HCT116 (cell line): Measurements from ENCODE around the gene JAK3. TPM values are rescaled to one million over a fixed set of nuclear protein-coding genes. Genes with fewer than 3 reads are reported as not detected.

ENCODE experiments used
- ATAC-seq: fragments of 200-7000 bp; cut with Tn5 transposase; 2 replicates; pipeline ENCODE4 v1.9.1; 2020; ENCODE audit warnings: mild to moderate bottlenecking, moderate library complexity
- BruUV-seq: library from RNA; stranded (reverse); fragments of 400-500 nt; replicated peaks from 2 replicates; lab custom pipeline; 2021; lab: Mats Ljungman, UMichigan
- CTCF ChIA-PET: fragments of 300-600 bp; sonication (Branson Sonifier 250); formaldehyde crosslinking; loops from one replicate; lab custom pipeline; 2021; ENCODE audit warnings: antibody characterized with exemption; lab: Charles Lee
- POLR2A ChIA-PET: fragments of 300-600, 350-600 bp; sonication (Branson Sonifier 250); formaldehyde crosslinking; loops from one replicate; lab custom pipeline; 2021; ENCODE audit warnings: antibody characterized with exemption; lab: Charles Lee
- RAD21 ChIA-PET, 2 experiments: fragments of 300-600 bp; sonication (Branson Sonifier 250); formaldehyde crosslinking; loops; one replicate each; lab custom pipeline; 2023; ENCODE audit warnings: low total read pairs in 2 of 2; ENCODE audit not compliant: uncharacterized antibody in 2 of 2, unreplicated experiment in 2 of 2, low non-redundant PET in 1 of 2; lab: Charles Lee
- DNase-seq: peaks from one replicate; pipeline ENCODE4 v3.0.0-alpha.2; 2010; ENCODE audit warnings: low read depth, low spot score
- H2AFZ ChIP-seq: fragments of 200-600 bp; shearing (Covaris generic), sonication (generic); 2 replicates; pipeline ENCODE4 v1.6.1; 2017; ENCODE audit warnings: low read depth, mixed run types, mixed read lengths, antibody characterized with exemption, low read length; ENCODE audit not compliant: poor library complexity, severe bottlenecking
- H3K27ac ChIP-seq: 2 replicates; pipeline ENCODE4 v1.5.1; 2012; ENCODE audit warnings: low read depth, low read length
- H3K27me3 ChIP-seq: fragments of 200-600 bp; sonication (generic); 2 replicates; pipeline ENCODE4 v1.6.1; 2016; ENCODE audit warnings: mixed run types, low read length, mixed read lengths; ENCODE audit not compliant: insufficient read depth
- H3K36me3 ChIP-seq, 2 experiments: fragments of 200-500 bp in 1 of 2; fragments of 200-600 bp in 1 of 2; sonication (Bioruptor generic) in 1 of 2; sonication (generic) in 1 of 2; 2 replicates each; pipeline versions ENCODE4 v1.5.1 to v1.6.1; 2014 to 2016; ENCODE audit warnings: low read length in 2 of 2, inconsistent platforms in 1 of 2, mixed read lengths in 1 of 2, mixed run types in 1 of 2; ENCODE audit not compliant: insufficient read depth in 2 of 2, control insufficient read depth in 1 of 2
- H3K4me1 ChIP-seq, 2 experiments: fragments of 200-600 bp in 1 of 2; sonication (generic) in 1 of 2; 2 replicates each; pipeline versions ENCODE4 v1.5.1 to v1.6.1; 2012 to 2017; ENCODE audit warnings: low read length in 2 of 2, inconsistent platforms in 1 of 2, mild to moderate bottlenecking in 1 of 2, mixed read lengths in 1 of 2, mixed run types in 1 of 2, moderate library complexity in 1 of 2; ENCODE audit not compliant: insufficient read depth in 2 of 2, control insufficient read depth in 1 of 2
- H3K4me2 ChIP-seq: fragments of 200-600 bp; sonication (generic); 2 replicates; pipeline ENCODE4 v1.6.1; 2017; ENCODE audit warnings: mixed run types, low read length, mixed read lengths
- H3K4me3 ChIP-seq, 2 experiments: fragments of 200-600 bp in 1 of 2; sonication (generic) in 1 of 2; replicated peaks in 1 of 2; 2 replicates each; pipeline ENCODE4 v1.5.1; 2011 to 2016; ENCODE audit warnings: low read length in 2 of 2, control low read depth in 1 of 2, low read depth in 1 of 2, mild to moderate bottlenecking in 1 of 2, mixed read lengths in 1 of 2, mixed run types in 1 of 2
- H3K79me2 ChIP-seq: fragments of 200-600 bp; sonication (generic); 2 replicates; pipeline ENCODE4 v1.6.1; 2017; ENCODE audit warnings: mild to moderate bottlenecking, mixed run types, low read length, moderate library complexity, mixed read lengths; ENCODE audit not compliant: insufficient read depth
- H3K9ac ChIP-seq: fragments of 200-600 bp; sonication (generic); 2 replicates; pipeline ENCODE4 v1.6.1; 2016; ENCODE audit warnings: low read length, mixed read lengths
- H3K9me2 ChIP-seq: fragments of 200-600 bp; sonication (generic), shearing (Covaris generic); 2 replicates; pipeline ENCODE4 v1.6.1; 2017; ENCODE audit warnings: mixed run types, mild to moderate bottlenecking, moderate library complexity; ENCODE audit not compliant: insufficient read depth
- H3K9me3 ChIP-seq, 2 experiments: fragments of 200-500 bp in 1 of 2; fragments of 200-600 bp in 1 of 2; sonication (Bioruptor generic) in 1 of 2; sonication (generic) in 1 of 2; 2 replicates each; pipeline ENCODE4 v1.6.1; 2014 to 2017; ENCODE audit warnings: low read length in 2 of 2, mixed read lengths in 2 of 2, inconsistent platforms in 1 of 2, low read depth in 1 of 2, mild to moderate bottlenecking in 1 of 2, mixed run types in 1 of 2, moderate library complexity in 1 of 2; ENCODE audit not compliant: control insufficient read depth in 1 of 2, insufficient read depth in 1 of 2
- H4K20me1 ChIP-seq: fragments of 200-600 bp; sonication (generic), shearing (Covaris generic); 2 replicates; pipeline ENCODE4 v1.6.1; 2017; ENCODE audit warnings: mixed run types, mild to moderate bottlenecking, moderate library complexity; ENCODE audit not compliant: insufficient read depth
- CBX3 ChIP-seq: IDR thresholded peaks from 2 replicates; pipeline ENCODE4 v1.6.1; 2012; ENCODE audit warnings: low read depth
- EGR1 ChIP-seq: IDR thresholded peaks from 2 replicates; pipeline ENCODE4 v1.6.1; 2012; ENCODE audit warnings: low read depth
- EZH2 ChIP-seq: fragments of 200-600 bp; sonication (generic); IDR thresholded peaks from 2 replicates; pipeline ENCODE4 v1.6.1; 2017; ENCODE audit warnings: antibody characterized with exemption, mixed run types
- POLR2AphosphoS5 ChIP-seq: IDR thresholded peaks from 2 replicates; pipeline ENCODE4 v1.6.1; 2011; ENCODE audit warnings: mild to moderate bottlenecking, low read depth, low read length, moderate library complexity
- RAD21 ChIP-seq: IDR thresholded peaks from 2 replicates; pipeline ENCODE4 v1.6.1; 2012; ENCODE audit warnings: low read depth, mild to moderate bottlenecking
- SIN3A ChIP-seq: IDR thresholded peaks from 2 replicates; pipeline ENCODE4 v1.6.1; 2012; ENCODE audit warnings: low read depth
- YY1 ChIP-seq: IDR thresholded peaks from 2 replicates; pipeline ENCODE4 v1.6.1; 2011; ENCODE audit warnings: low read length, low read depth, moderate library complexity, mild to moderate bottlenecking; ENCODE audit not compliant: insufficient replicate concordance; ENCODE audit errors: extremely low read depth
- intact Hi-C: fragments of 100-400 bp; cut with micrococcal nuclease; formaldehyde crosslinking; loops from 2 replicates; pipeline ENCODE4 v1.10.0; 2022
- total RNA-seq: library from RNA; stranded (reverse); gene quantifications from one replicate; pipeline ENCODE4 v1.2.1, GENCODE V29; 2021; ENCODE audit not compliant: unreplicated experiment
- TF ChIP-seq, protein P1 (sequence below): IDR thresholded peaks from 2 replicates; pipeline ENCODE4 v1.6.1; 2012
- TF ChIP-seq, protein P2 (sequence below): IDR thresholded peaks from 2 replicates; pipeline ENCODE4 v1.6.1; 2012
- TF ChIP-seq, protein P3 (sequence below): IDR thresholded peaks from 2 replicates; pipeline ENCODE4 v1.6.1; 2012; ENCODE audit warnings: low read depth

The JAK3 gene
- total RNA-seq, 1 experiment from 2014 or later = 5.7 TPM

DNA sequence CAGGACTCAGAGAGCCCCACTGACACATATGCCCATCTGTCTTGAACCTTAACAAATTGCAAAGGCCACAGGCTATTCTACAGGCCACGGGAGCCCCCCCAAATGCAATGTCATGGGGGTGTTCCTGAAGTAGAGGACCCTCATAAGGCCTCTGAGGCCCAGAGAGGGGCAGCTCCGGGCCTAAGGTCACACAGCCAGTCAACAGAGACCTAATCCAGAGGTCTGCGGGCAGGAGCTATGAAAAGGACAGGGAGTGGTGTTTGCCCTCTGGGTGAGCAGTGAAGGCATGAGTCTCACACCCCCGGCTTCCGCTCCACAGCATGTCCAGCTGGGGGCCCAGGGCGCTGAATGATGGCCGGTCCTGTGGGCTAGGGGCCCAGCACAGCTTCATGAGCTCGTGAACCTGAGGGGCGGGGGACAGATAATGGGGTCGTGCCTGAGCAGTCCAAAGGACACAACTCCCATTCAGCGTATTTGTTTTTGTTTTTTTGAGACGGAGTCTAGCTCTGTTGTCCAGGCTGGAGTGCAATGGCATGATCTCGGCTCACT is 21.2 kb downstream of the JAK3 start:
- H3K27ac ChIP-seq = no peak overlapping the region
- POLR2A ChIA-PET = no interaction called here
- no TSS peak for BruUV-seq
- H3K4me1 ChIP-seq = peaks cover 11 to 20% of the 10 kb centered on the region in 2 experiments
- H3K9me3 ChIP-seq = no peaks in the 10 kb centered on the region
- RAD21 ChIA-PET = no interaction called here
- H3K27me3 ChIP-seq = no peaks in the 10 kb centered on the region
- H2AFZ ChIP-seq = no peak overlapping the region
- H3K4me2 ChIP-seq = no peak overlapping the region
- no peaks in the 10 kb centered on the region for H3K36me3 ChIP-seq
- H3K9me2 ChIP-seq = no peaks in the 10 kb centered on the region
- ATAC-seq = no peak
- TF ChIP-seq, protein P1, sequence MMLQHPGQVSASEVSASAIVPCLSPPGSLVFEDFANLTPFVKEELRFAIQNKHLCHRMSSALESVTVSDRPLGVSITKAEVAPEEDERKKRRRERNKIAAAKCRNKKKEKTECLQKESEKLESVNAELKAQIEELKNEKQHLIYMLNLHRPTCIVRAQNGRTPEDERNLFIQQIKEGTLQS = no peak
- no peak for TF ChIP-seq CBX3
- no peak for TF ChIP-seq YY1
- TF ChIP-seq EZH2 = no peak
- no peak for TF ChIP-seq RAD21
- TF ChIP-seq POLR2AphosphoS5 = no peak
- TF ChIP-seq, protein P2, sequence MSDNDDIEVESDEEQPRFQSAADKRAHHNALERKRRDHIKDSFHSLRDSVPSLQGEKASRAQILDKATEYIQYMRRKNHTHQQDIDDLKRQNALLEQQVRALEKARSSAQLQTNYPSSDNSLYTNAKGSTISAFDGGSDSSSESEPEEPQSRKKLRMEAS = no peak
- TF ChIP-seq SIN3A = no peak
- intact Hi-C loops = no loop called here
- H4K20me1 ChIP-seq = no peaks in the 10 kb centered on the region
- CTCF ChIA-PET = no interaction called here
- no peaks in the 10 kb centered on the region for H3K79me2 ChIP-seq
- H3K4me3 ChIP-seq = no peak overlapping the region
- no peak overlapping the region for H3K9ac ChIP-seq
- no peak for DNase-seq

DNA sequence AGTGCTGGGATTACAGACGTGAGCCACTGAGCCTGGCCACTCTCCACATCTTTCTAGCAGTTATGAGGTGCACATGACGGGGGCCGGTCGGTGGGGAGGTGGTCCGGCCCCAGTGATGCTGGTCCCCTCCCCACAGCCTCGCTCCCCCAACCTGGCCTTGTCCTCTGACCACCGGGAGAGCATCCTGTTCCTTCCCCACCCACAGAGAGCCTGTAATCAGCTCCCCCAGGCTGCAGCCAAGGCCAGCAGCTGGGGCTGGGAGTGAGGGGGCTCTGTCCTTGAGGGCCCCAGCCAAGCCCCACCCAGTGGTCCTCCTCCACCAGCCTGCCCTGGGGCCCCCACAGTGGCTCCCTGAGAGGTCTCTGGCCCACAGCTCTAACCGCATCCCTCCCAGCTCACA is 23.4 kb downstream of the JAK3 start:
- no peak for TF ChIP-seq EGR1
- TF ChIP-seq, protein P3, sequence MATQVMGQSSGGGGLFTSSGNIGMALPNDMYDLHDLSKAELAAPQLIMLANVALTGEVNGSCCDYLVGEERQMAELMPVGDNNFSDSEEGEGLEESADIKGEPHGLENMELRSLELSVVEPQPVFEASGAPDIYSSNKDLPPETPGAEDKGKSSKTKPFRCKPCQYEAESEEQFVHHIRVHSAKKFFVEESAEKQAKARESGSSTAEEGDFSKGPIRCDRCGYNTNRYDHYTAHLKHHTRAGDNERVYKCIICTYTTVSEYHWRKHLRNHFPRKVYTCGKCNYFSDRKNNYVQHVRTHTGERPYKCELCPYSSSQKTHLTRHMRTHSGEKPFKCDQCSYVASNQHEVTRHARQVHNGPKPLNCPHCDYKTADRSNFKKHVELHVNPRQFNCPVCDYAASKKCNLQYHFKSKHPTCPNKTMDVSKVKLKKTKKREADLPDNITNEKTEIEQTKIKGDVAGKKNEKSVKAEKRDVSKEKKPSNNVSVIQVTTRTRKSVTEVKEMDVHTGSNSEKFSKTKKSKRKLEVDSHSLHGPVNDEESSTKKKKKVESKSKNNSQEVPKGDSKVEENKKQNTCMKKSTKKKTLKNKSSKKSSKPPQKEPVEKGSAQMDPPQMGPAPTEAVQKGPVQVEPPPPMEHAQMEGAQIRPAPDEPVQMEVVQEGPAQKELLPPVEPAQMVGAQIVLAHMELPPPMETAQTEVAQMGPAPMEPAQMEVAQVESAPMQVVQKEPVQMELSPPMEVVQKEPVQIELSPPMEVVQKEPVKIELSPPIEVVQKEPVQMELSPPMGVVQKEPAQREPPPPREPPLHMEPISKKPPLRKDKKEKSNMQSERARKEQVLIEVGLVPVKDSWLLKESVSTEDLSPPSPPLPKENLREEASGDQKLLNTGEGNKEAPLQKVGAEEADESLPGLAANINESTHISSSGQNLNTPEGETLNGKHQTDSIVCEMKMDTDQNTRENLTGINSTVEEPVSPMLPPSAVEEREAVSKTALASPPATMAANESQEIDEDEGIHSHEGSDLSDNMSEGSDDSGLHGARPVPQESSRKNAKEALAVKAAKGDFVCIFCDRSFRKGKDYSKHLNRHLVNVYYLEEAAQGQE = no peak
- Histone ChIP-seq H4K20me1 (no peaks in the 10 kb centered on the region), H3K9me2 (no peaks in the 10 kb centered on the region), H3K4me1 (peaks cover under 1 to 1% of the 10 kb centered on the region in 2 experiments; a peak in 2 of 4 replicates), H3K4me2 (no peak overlapping the region), H3K27ac (no peak overlapping the region), H3K36me3 (no peaks in the 10 kb centered on the region), H3K4me3 (no peak overlapping the region), H2AFZ (no peak overlapping the region), H3K79me2 (no peaks in the 10 kb centered on the region), H3K9ac (no peak overlapping the region), H3K27me3 (no peaks in the 10 kb centered on the region), H3K9me3 (no peaks in the 10 kb centered on the region)
- DNase-seq (no peak), ATAC-seq (no peak)
- RAD21 ChIA-PET = no interaction called here
- POLR2A ChIA-PET = no interaction called here
- intact Hi-C loops = no loop called here
- CTCF ChIA-PET = no interaction called here
- no TSS peak for BruUV-seq
